Gastroesophageal sphincter (tissue), 3 donors: ENCODE results near the gene GYG1.

Experiments
- CTCF ChIP-seq, 4 experiments: fragments of 200-600 bp in 2 of 4; fragments of 450-650 bp in 2 of 4; sonication (generic) in 1 of 4; IDR thresholded peaks; one replicate each; pipeline ENCODE4 v1.5.1; 2017 to 2019; ENCODE audit warnings: antibody characterized with exemption in 4 of 4, mild to moderate bottlenecking in 2 of 4, moderate library complexity in 2 of 4
- EP300 ChIP-seq: sonication (generic); formaldehyde crosslinking; IDR thresholded peaks from one replicate; pipeline ENCODE4 v1.6.1; 2017; ENCODE audit warnings: antibody characterized with exemption, mild to moderate bottlenecking

GRCh38 chr3:148971401-148972163 lies 19.8 kb upstream of the GYG1 start:
- no peak for TF ChIP-seq CTCF (IDR thresholded peaks at IDR 0.05)
- no peak for TF ChIP-seq EP300
